WTC11 (cell line): ENCODE measurements around the gene RETREG1. TPM values are rescaled to one million over a fixed set of nuclear protein-coding genes. Genes with fewer than 3 reads are reported as not detected.

ENCODE experiments used
- ATAC-seq: fragments of 200-7000 bp; cut with Tn5 transposase; 2 replicates; pipeline ENCODE4 v1.10.0; 2021; ENCODE audit warnings: mild to moderate bottlenecking, moderate library complexity
- CTCF ChIA-PET: fragments of 300-600 bp; sonication (Branson Sonifier 250); formaldehyde crosslinking; loops from one replicate; lab custom pipeline; 2021; ENCODE audit warnings: antibody characterized with exemption; lab: Charles Lee
- POLR2A ChIA-PET: fragments of 350-600 bp; sonication (Branson Sonifier 250); formaldehyde crosslinking; loops from one replicate; lab custom pipeline; 2021; ENCODE audit warnings: antibody characterized with exemption; lab: Charles Lee
- DNase-seq: peaks from one replicate; pipeline ENCODE4 v3.0.0; 2021; ENCODE audit warnings: low spot score
- H3K27ac Mint-ChIP-seq: 2 replicates; pipeline ENCODE4 v1.8.0; 2021; ENCODE audit warnings: mixed read lengths
- H3K27me3 Mint-ChIP-seq: 2 replicates; pipeline ENCODE4 v1.8.0; 2021; ENCODE audit warnings: low read depth, mild to moderate bottlenecking, moderate library complexity, mixed read lengths
- H3K36me3 Mint-ChIP-seq: 2 replicates; pipeline ENCODE4 v1.8.0; 2021; ENCODE audit warnings: mixed read lengths
- H3K4me1 Mint-ChIP-seq: 2 replicates; pipeline ENCODE4 v1.8.0; 2022; ENCODE audit warnings: mixed read lengths
- H3K4me3 Mint-ChIP-seq: 2 replicates; pipeline ENCODE4 v1.8.0; 2021; ENCODE audit warnings: mild to moderate bottlenecking, moderate library complexity, mixed read lengths
- H3K9me3 Mint-ChIP-seq: 2 replicates; pipeline ENCODE4 v1.8.0; 2021; ENCODE audit warnings: mixed read lengths
- ATF1 ChIP-seq: sonication (generic); formaldehyde crosslinking; IDR thresholded peaks from 2 replicates; pipeline ENCODE4 v1.8.1; 2023; ENCODE audit warnings: mild to moderate bottlenecking, moderate library complexity, missing genetic modification reagents
- ATF3 ChIP-seq: sonication (generic); formaldehyde crosslinking; conservative IDR thresholded peaks from 2 replicates; pipeline ENCODE4 v1.8.1; 2022; ENCODE audit warnings: mild to moderate bottlenecking, missing genetic modification reagents
- FOXJ3 ChIP-seq: sonication (generic); formaldehyde crosslinking; IDR thresholded peaks from 2 replicates; pipeline ENCODE4 v1.9.0; 2021; ENCODE audit warnings: missing genetic modification reagents, mild to moderate bottlenecking, borderline replicate concordance
- GRHL2 ChIP-seq: fragments of 250-450 bp; sonication (Bioruptor Pico); IDR thresholded peaks from 2 replicates; pipeline ENCODE4 v1.8.0; 2022; ENCODE audit warnings: mild to moderate bottlenecking, moderate library complexity; ENCODE audit not compliant: insufficient replicate concordance, severe bottlenecking
- GTF2I ChIP-seq: fragments of 250-450 bp; sonication (Bioruptor Pico); conservative IDR thresholded peaks from 2 replicates; pipeline ENCODE4 v1.4.0; 2021; ENCODE audit warnings: mild to moderate bottlenecking
- IRF2 ChIP-seq: sonication (generic); formaldehyde crosslinking; IDR thresholded peaks from 2 replicates; pipeline ENCODE4 v1.8.0; 2022; ENCODE audit warnings: low read depth, missing genetic modification reagents, borderline replicate concordance
- NFE2L1 ChIP-seq: sonication (generic); formaldehyde crosslinking; IDR thresholded peaks from 2 replicates; pipeline ENCODE4 v1.8.1; 2023; ENCODE audit warnings: missing genetic modification reagents
- SMAD3 ChIP-seq: sonication (generic); formaldehyde crosslinking; IDR thresholded peaks from 2 replicates; pipeline ENCODE4 v1.8.0; 2022; ENCODE audit warnings: missing genetic modification reagents, mild to moderate bottlenecking, borderline replicate concordance
- SP1 ChIP-seq: sonication (generic); formaldehyde crosslinking; conservative IDR thresholded peaks from 2 replicates; pipeline ENCODE4 v1.8.1; 2022; ENCODE audit warnings: missing genetic modification reagents
- USF1 ChIP-seq: sonication (generic); formaldehyde crosslinking; IDR thresholded peaks from 2 replicates; pipeline ENCODE4 v1.8.0; 2022; ENCODE audit warnings: mild to moderate bottlenecking, missing genetic modification reagents
- ZNF396 ChIP-seq: fragments of 250-450 bp; sonication (Bioruptor Pico); IDR thresholded peaks from 2 replicates; pipeline ENCODE4 v1.8.0; 2021; ENCODE audit warnings: mild to moderate bottlenecking, moderate library complexity, borderline replicate concordance
- ZNF423 ChIP-seq: fragments of 250-450 bp; sonication (Bioruptor Pico); IDR thresholded peaks from 2 replicates; pipeline ENCODE4 v2.1.2; 2022; ENCODE audit warnings: mild to moderate bottlenecking, moderate library complexity
- ZNF532 ChIP-seq: fragments of 250-450 bp; sonication (Bioruptor Pico); IDR thresholded peaks from 2 replicates; pipeline ENCODE4 v1.9.0; 2021; ENCODE audit warnings: mild to moderate bottlenecking, borderline replicate concordance
- total RNA-seq: library from RNA; stranded (reverse); gene quantifications from 3 replicates; pipeline ENCODE4 v1.2.3, GENCODE V29; 2021
- TF ChIP-seq, protein P1 (sequence below): sonication (generic); formaldehyde crosslinking; IDR thresholded peaks from 2 replicates; pipeline ENCODE4 v1.8.0; 2022; ENCODE audit warnings: mild to moderate bottlenecking, missing genetic modification reagents
- TF ChIP-seq, protein P2 (sequence below): sonication (generic); formaldehyde crosslinking; IDR thresholded peaks from 2 replicates; pipeline ENCODE4 v1.8.0; 2023; ENCODE audit warnings: mild to moderate bottlenecking, missing genetic modification reagents

Gene RETREG1
- total RNA-seq, 1 experiment from 2014 or later, result 2.2 TPM

DNA sequence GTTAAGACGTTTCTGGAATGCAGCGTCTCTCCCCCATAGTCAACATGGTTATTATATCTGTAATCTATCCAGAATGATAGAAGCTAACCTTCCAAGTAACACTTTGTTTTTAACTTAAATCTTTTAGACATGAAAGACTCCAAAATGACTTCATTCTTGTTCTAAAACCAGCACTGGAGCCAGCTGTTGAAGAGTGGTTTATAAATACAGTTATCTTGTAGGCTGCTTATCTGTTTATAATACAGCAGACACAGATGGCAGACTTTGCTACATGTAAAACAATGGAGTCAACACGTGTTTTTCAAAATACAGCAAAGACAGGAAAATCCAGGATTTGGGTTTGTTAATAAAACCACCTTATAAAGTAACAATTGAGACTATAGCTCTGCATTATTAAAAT lies 48.8 kb upstream of the RETREG1 start (continued):
- TF ChIP-seq ATF3 (CRISPR knock-in tag) (no peak), ZNF532 (CRISPR knock-in tag) (no peak)

DNA sequence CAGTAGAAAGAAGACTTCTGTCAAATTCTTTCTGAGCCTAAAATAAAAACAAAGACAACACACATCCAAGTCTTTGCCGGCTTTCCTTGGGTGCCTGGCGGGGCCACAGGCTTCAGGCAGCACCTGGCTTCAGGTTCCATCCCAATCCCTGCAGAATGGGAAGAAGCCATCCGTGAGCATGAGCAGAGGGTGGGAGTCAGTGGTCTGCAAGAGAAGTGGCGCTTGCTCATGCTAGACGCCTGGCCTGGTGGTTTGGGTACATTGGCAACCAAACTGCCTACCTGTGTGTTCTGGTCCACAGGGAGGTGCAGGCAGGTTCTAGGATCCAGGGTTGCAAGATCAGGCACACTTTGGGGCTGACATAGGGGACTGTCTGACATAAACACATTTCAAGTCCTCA lies 47.6 kb upstream of the RETREG1 start:
- DNase-seq (no peak), ATAC-seq (no peak)
- peaks cover 43% of the 10 kb centered on the region for H3K36me3 Mint-ChIP-seq
- ChIA-PET CTCF (no interaction called here), POLR2A (no interaction called here)
- TF ChIP-seq ZNF396 (CRISPR knock-in tag), result no peak
- TF ChIP-seq, protein P1, sequence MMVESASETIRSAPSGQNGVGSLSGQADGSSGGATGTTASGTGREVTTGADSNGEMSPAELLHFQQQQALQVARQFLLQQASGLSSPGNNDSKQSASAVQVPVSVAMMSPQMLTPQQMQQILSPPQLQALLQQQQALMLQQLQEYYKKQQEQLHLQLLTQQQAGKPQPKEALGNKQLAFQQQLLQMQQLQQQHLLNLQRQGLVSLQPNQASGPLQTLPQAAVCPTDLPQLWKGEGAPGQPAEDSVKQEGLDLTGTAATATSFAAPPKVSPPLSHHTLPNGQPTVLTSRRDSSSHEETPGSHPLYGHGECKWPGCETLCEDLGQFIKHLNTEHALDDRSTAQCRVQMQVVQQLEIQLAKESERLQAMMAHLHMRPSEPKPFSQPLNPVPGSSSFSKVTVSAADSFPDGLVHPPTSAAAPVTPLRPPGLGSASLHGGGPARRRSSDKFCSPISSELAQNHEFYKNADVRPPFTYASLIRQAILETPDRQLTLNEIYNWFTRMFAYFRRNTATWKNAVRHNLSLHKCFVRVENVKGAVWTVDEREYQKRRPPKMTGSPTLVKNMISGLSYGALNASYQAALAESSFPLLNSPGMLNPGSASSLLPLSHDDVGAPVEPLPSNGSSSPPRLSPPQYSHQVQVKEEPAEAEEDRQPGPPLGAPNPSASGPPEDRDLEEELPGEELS (CRISPR knock-in tag), result no peak
- TF ChIP-seq ATF1 (CRISPR knock-in tag), result no peak
- no peak for TF ChIP-seq ZNF423 (CRISPR knock-in tag)
- no peak for TF ChIP-seq ATF3 (CRISPR knock-in tag)
- TF ChIP-seq SMAD3 (CRISPR knock-in tag), result no peak
- TF ChIP-seq, protein P2, sequence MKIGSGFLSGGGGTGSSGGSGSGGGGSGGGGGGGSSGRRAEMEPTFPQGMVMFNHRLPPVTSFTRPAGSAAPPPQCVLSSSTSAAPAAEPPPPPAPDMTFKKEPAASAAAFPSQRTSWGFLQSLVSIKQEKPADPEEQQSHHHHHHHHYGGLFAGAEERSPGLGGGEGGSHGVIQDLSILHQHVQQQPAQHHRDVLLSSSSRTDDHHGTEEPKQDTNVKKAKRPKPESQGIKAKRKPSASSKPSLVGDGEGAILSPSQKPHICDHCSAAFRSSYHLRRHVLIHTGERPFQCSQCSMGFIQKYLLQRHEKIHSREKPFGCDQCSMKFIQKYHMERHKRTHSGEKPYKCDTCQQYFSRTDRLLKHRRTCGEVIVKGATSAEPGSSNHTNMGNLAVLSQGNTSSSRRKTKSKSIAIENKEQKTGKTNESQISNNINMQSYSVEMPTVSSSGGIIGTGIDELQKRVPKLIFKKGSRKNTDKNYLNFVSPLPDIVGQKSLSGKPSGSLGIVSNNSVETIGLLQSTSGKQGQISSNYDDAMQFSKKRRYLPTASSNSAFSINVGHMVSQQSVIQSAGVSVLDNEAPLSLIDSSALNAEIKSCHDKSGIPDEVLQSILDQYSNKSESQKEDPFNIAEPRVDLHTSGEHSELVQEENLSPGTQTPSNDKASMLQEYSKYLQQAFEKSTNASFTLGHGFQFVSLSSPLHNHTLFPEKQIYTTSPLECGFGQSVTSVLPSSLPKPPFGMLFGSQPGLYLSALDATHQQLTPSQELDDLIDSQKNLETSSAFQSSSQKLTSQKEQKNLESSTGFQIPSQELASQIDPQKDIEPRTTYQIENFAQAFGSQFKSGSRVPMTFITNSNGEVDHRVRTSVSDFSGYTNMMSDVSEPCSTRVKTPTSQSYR (CRISPR knock-in tag), result no peak
- no peak for TF ChIP-seq GRHL2 (CRISPR knock-in tag)
- TF ChIP-seq SP1, result no peak
- no peak for TF ChIP-seq USF1 (CRISPR knock-in tag)
- TF ChIP-seq IRF2 (CRISPR knock-in tag), result no peak
- no peak for TF ChIP-seq NFE2L1 (CRISPR knock-in tag)
- no peak for TF ChIP-seq GTF2I (CRISPR knock-in tag)
- no peak for TF ChIP-seq FOXJ3 (CRISPR knock-in tag)
- H3K4me1 Mint-ChIP-seq, result no peaks in the 10 kb centered on the region
- no peak overlapping the region for H3K4me3 Mint-ChIP-seq
- no peaks in the 10 kb centered on the region for H3K9me3 Mint-ChIP-seq
- H3K27ac Mint-ChIP-seq, result no peak overlapping the region
- H3K27me3 Mint-ChIP-seq, result no peaks in the 10 kb centered on the region
